CD4-positive, alpha-beta memory T cell (primary cell): Measurements from ENCODE around the gene BMAL1. TPM values are rescaled to one million over a fixed set of nuclear protein-coding genes. Genes with fewer than 3 reads are reported as not detected.

Experiments
- CTCF ChIA-PET: fragments of 350-600 bp; sonication (Branson Sonifier 250); formaldehyde crosslinking; loops from one replicate; lab custom pipeline; 2021; ENCODE audit warnings: inconsistent platforms; ENCODE audit not compliant: partially characterized antibody; lab: Charles Lee
- POLR2A ChIA-PET: fragments of 350-600 bp; sonication (Branson Sonifier 250); formaldehyde crosslinking; loops from one replicate; lab custom pipeline; 2021; ENCODE audit not compliant: partially characterized antibody; lab: Charles Lee
- DNase-seq, 5 donors: peaks; one replicate each; pipeline versions ENCODE4 v3.0.0 to v3.0.0-alpha.2; 2020 to 2022; ENCODE audit warnings: mixed read lengths in 1 of 5
- H3K27ac ChIP-seq: one replicate; pipeline ENCODE4 v1.7.0; 2013; ENCODE audit warnings: low read depth, low read length
- H3K27me3 ChIP-seq: 2 replicates; pipeline ENCODE4 v1.7.0; 2013; ENCODE audit warnings: mild to moderate bottlenecking, low read length, moderate library complexity; ENCODE audit not compliant: insufficient read depth
- H3K36me3 ChIP-seq: 2 replicates; pipeline ENCODE4 v1.7.0; 2013; ENCODE audit warnings: mild to moderate bottlenecking, low read length, moderate library complexity; ENCODE audit not compliant: insufficient read depth
- H3K4me1 ChIP-seq: 2 replicates; pipeline ENCODE4 v1.7.0; 2013; ENCODE audit warnings: mild to moderate bottlenecking, low read length, moderate library complexity; ENCODE audit not compliant: insufficient read depth
- H3K4me3 ChIP-seq, 2 donors: one replicate each; pipeline ENCODE4 v1.7.0; 2013; ENCODE audit warnings: low read length in 2 of 2, mild to moderate bottlenecking in 1 of 2
- H3K9me3 ChIP-seq, 2 donors: one replicate each; pipeline ENCODE4 v1.7.0; 2013; ENCODE audit warnings: low read length in 2 of 2, control low read depth in 1 of 2; ENCODE audit not compliant: control insufficient read depth in 1 of 2
- H3K27ac Mint-ChIP-seq, 7 donors: one replicate each; pipeline ENCODE4 v1.8.0; 2020 to 2021; ENCODE audit warnings: mixed read lengths in 7 of 7, mild to moderate bottlenecking in 6 of 7, inconsistent platforms in 3 of 7, moderate library complexity in 3 of 7
- H3K27me3 Mint-ChIP-seq, 2 donors: one replicate each; pipeline ENCODE4 v1.8.0; 2020 to 2021; ENCODE audit warnings: mixed read lengths in 2 of 2
- H3K36me3 Mint-ChIP-seq, 2 donors: one replicate each; pipeline ENCODE4 v1.8.0; 2020 to 2021; ENCODE audit warnings: mixed read lengths in 2 of 2, inconsistent platforms in 1 of 2, mild to moderate bottlenecking in 1 of 2
- H3K4me1 Mint-ChIP-seq, 4 donors: one replicate each; pipeline ENCODE4 v1.8.0; 2020 to 2021; ENCODE audit warnings: mixed read lengths in 4 of 4, mild to moderate bottlenecking in 1 of 4
- H3K4me3 Mint-ChIP-seq, 8 donors: one replicate each; pipeline ENCODE4 v1.8.0; 2020 to 2021; ENCODE audit warnings: mixed read lengths in 8 of 8, mild to moderate bottlenecking in 7 of 8, moderate library complexity in 6 of 8, inconsistent platforms in 3 of 8
- H3K9me3 Mint-ChIP-seq, 8 donors: one replicate each; pipeline ENCODE4 v1.8.0; 2020 to 2021; ENCODE audit warnings: mixed read lengths in 8 of 8, mild to moderate bottlenecking in 5 of 8, inconsistent platforms in 3 of 8, moderate library complexity in 1 of 8
- intact Hi-C: fragments of 100-400 bp; cut with micrococcal nuclease; formaldehyde crosslinking; loops from one replicate; pipeline ENCODE4 v1.15.1; 2023
- polyA plus RNA-seq, 2 donors: library from polyadenylated mRNA; unstranded; fragments of 300-500 nt; fragmentation: Illumina TruSeq; gene quantifications; one replicate each; pipeline ENCODE4 v1.2.3, GENCODE V29; 2021
- total RNA-seq, 2 experiments: library from RNA; stranded (reverse); gene quantifications; one replicate each; pipeline ENCODE4 v1.2.3, GENCODE V29; 2021

The BMAL1 gene
- total and polyA plus RNA-seq, 4 experiments from 2014 or later: 18.8 to 112 (median 69.9) TPM

DNA sequence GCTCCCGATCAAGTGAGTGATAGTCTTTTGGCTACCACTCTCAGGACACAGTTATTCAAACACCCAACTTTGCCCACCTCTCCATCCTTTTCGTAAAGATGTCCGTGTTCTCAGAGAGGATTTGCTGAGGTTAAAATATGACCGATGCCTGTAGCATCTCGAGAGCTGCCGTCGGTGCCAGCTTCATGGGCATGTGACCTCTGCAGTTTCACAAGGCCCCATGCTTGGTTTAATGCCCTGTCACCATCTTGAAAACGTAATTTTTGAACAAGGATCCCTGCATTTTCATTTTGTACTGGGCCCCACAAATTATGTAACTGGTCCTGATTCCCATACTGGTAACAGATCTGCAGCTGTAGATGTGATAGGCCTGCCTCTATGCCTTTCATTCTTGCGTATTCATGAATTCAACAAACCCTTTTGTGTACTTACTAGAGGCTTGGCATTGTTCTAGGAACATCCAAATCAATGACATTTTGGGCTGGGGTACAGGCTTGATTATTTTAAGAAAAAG is 85.1 kb downstream of the BMAL1 start:
- peak overlapping the region in 1 of 7 donors; percentile 64 for H3K27ac Mint-ChIP-seq

DNA sequence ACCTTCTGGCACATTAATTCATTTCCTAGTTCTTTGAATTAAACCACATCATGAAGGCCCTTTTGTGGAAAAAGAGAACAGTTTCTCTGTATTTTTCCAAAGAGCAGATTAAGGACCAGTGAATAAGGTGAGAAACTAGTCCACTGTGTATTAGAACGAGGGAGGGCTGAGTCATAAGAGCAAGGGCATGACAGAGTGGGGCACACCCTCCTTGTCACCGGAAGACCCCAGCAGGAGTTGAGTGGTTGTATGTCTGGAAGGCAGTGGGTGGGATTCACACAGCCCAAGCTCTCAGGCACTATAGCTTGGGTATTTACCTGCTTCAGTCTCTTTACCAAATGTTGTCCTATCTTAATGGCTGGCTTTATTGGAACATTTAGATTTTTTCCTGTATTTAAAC is 86.8 kb downstream of the BMAL1 start:
- peak overlapping the region in 5 of 7 donors; percentile 7 to 63 (median 22) for H3K27ac Mint-ChIP-seq
- POLR2A ChIA-PET: no interaction called here
- H3K9me3 Mint-ChIP-seq: no peaks in the 10 kb centered on the region

More for the DNA sequence above, 85.1 kb downstream of the BMAL1 start:
- H3K4me1 ChIP-seq: no peaks in the 10 kb centered on the region
- Mint-ChIP-seq H3K36me3 (peaks cover 60 to 92% of the 10 kb centered on the region in 2 donors), H3K9me3 (no peaks in the 10 kb centered on the region), H3K4me1 (no peaks in the 10 kb centered on the region), H3K27me3 (no peaks in the 10 kb centered on the region), H3K4me3 (no peak overlapping the region)
- no peak for DNase-seq
- H3K4me3 ChIP-seq: no peak overlapping the region
- intact Hi-C loops: no loop called here
- no peaks in the 10 kb centered on the region for H3K9me3 ChIP-seq
- H3K27me3 ChIP-seq: no peaks in the 10 kb centered on the region
- ChIA-PET CTCF (interaction anchor here (0.7 to 1.6 kb wide), 2 partner anchors 19 to 22 kb away, joined by 3 to 4 read pairs; no protein-coding TSS in a partner anchor), POLR2A (interaction anchor here (0.9 kb wide), 1 partner anchor 11 kb away, joined by 3 read pairs; no protein-coding TSS in a partner anchor)
- H3K27ac ChIP-seq: no peak overlapping the region
- H3K36me3 ChIP-seq: peaks cover 89% of the 10 kb centered on the region

DNA sequence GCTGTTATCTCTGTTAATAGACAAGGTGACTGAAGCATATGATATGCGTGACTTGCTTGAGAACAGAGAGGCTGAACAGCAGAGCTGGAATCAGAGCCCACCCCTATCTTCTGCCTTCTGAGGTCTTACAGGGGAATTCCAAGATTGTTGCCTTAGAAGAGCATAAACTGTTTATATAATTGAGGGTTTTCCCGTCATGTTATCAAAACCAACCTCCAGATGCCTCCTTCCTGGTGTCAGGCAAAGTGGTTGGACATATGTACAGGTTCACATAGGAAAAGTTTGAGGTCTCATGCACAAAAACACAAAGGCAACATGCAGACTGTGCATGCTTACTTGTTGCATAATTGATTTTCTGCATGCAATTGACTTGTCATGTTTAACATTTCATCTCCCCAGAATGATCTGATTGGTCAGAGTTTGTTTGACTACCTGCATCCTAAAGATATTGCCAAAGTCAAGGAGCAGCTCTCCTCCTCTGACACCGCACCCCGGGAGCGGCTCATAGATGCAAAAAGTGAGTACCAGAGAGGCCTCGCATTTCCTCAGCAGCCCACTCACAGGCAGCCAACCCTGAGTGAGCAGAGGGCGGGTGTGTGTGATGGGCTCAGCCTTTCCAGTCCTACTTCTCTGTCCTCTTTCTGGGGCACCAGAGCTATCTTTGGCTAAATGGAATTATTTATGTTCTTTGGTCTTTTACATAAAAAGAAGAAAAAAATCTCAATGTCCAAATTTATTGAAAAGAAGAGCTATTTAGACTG is 88.9 kb downstream of the BMAL1 start:
- no peak for DNase-seq
- peaks cover 89% of the 10 kb centered on the region for H3K36me3 ChIP-seq
- H3K27ac ChIP-seq: no peak overlapping the region
- H3K4me1 ChIP-seq: no peaks in the 10 kb centered on the region
- H3K4me1 Mint-ChIP-seq: no peaks in the 10 kb centered on the region
- ChIA-PET POLR2A (no interaction called here), CTCF (interaction anchor here (1.1 to 2.0 kb wide), 4 partner anchors 14 to 23 kb away, joined by 3 to 5 read pairs (median 4); no protein-coding TSS in a partner anchor)
- intact Hi-C loops: no loop called here
- no peak overlapping the region for H3K4me3 ChIP-seq
- H3K27me3 ChIP-seq: no peaks in the 10 kb centered on the region
- no peak overlapping the region for H3K4me3 Mint-ChIP-seq
- no peaks in the 10 kb centered on the region for H3K9me3 Mint-ChIP-seq
- H3K36me3 Mint-ChIP-seq: peaks cover 51 to 67% of the 10 kb centered on the region in 2 donors
- no peaks in the 10 kb centered on the region for H3K27me3 Mint-ChIP-seq
- peak overlapping the region in 2 of 7 donors; percentile 10 to 45 for H3K27ac Mint-ChIP-seq
- H3K9me3 ChIP-seq: no peaks in the 10 kb centered on the region

More for the DNA sequence above, 86.8 kb downstream of the BMAL1 start:
- Mint-ChIP-seq H3K36me3 (peaks cover 64 to 88% of the 10 kb centered on the region in 2 donors), H3K4me3 (no peak overlapping the region), H3K27me3 (no peaks in the 10 kb centered on the region), H3K4me1 (no peaks in the 10 kb centered on the region)
- Histone ChIP-seq H3K27ac (no peak overlapping the region), H3K27me3 (no peaks in the 10 kb centered on the region), H3K4me1 (no peaks in the 10 kb centered on the region), H3K4me3 (no peak overlapping the region), H3K36me3 (peaks cover 89% of the 10 kb centered on the region), H3K9me3 (no peaks in the 10 kb centered on the region)
- no peak for DNase-seq
- intact Hi-C loops: no loop called here
- CTCF ChIA-PET: interaction anchor here (1.1 to 1.6 kb wide), 2 partner anchors 20 to 27 kb away, joined by 4 read pairs; no protein-coding TSS in a partner anchor

GRCh38 chr11:13367115-13367514 is 89.5 kb downstream of the BMAL1 start:
- intact Hi-C loops: no loop called here
- POLR2A ChIA-PET: interaction anchor here (0.6 kb wide), 1 partner anchor 897 kb away, joined by 5 read pairs; no protein-coding TSS in a partner anchor
- peaks cover 49 to 61% of the 10 kb centered on the region in 2 donors for H3K36me3 Mint-ChIP-seq
- CTCF ChIA-PET: interaction anchor here (1.1 to 2.0 kb wide), 4 partner anchors 14 to 24 kb away, joined by 3 to 5 read pairs (median 4); no protein-coding TSS in a partner anchor
- DNase-seq: no peak
- H3K27me3 Mint-ChIP-seq: no peaks in the 10 kb centered on the region
- no peak overlapping the region for H3K27ac ChIP-seq
- no peaks in the 10 kb centered on the region for H3K9me3 Mint-ChIP-seq
- no peaks in the 10 kb centered on the region for H3K4me1 Mint-ChIP-seq
- H3K9me3 ChIP-seq: no peaks in the 10 kb centered on the region
- no peaks in the 10 kb centered on the region for H3K27me3 ChIP-seq
- H3K4me3 ChIP-seq: no peak overlapping the region
- H3K36me3 ChIP-seq: peaks cover 89% of the 10 kb centered on the region
- no peaks in the 10 kb centered on the region for H3K4me1 ChIP-seq
- H3K4me3 Mint-ChIP-seq: no peak overlapping the region
- H3K27ac Mint-ChIP-seq: no peak overlapping the region

DNA sequence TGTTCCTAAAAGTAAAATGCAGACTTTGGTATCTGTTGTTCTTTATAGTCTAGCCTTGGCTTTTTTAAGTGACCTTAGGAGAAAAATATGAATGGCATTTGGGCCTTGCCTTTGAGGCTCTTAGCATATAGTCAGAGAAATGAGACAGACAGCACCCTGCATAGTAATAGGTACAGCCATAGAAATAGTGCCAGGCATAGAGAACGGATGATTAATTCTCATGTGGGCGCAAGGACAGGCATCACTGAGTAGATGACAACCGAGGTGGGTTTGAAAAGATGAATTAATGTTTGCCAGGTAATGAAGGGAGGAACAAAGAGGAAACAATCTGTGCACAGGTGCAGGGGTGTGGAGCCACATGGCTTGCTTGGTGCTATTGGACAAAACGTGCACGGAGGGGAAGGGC is 90.5 kb downstream of the BMAL1 start:
- H3K27me3 ChIP-seq: no peaks in the 10 kb centered on the region
- DNase-seq: no peak
- Mint-ChIP-seq H3K9me3 (no peaks in the 10 kb centered on the region), H3K4me3 (no peak overlapping the region), H3K27ac (peak overlapping the region in 2 of 7 donors; percentile 20 to 25), H3K4me1 (no peaks in the 10 kb centered on the region), H3K36me3 (peaks cover 47 to 54% of the 10 kb centered on the region in 2 donors), H3K27me3 (no peaks in the 10 kb centered on the region)
- no peak overlapping the region for H3K4me3 ChIP-seq
- no peak overlapping the region for H3K27ac ChIP-seq
- intact Hi-C loops: no loop called here
- H3K9me3 ChIP-seq: no peaks in the 10 kb centered on the region
- POLR2A ChIA-PET: no interaction called here
- H3K4me1 ChIP-seq: no peaks in the 10 kb centered on the region
- CTCF ChIA-PET: interaction anchor here (1.5 kb wide), 1 partner anchor 13 kb away, joined by 3 read pairs; no protein-coding TSS in a partner anchor
- H3K36me3 ChIP-seq: peaks cover 91% of the 10 kb centered on the region

GRCh38 chr11:13373216-13373615 is 95.6 kb downstream of the BMAL1 start:
- no peaks in the 10 kb centered on the region for H3K27me3 Mint-ChIP-seq
- no peaks in the 10 kb centered on the region for H3K9me3 Mint-ChIP-seq
- no peak overlapping the region for H3K4me3 ChIP-seq
- H3K36me3 Mint-ChIP-seq: peaks cover 47 to 52% of the 10 kb centered on the region in 2 donors
- H3K27ac Mint-ChIP-seq: peak overlapping the region in 1 of 7 donors; percentile 29
- no peak for DNase-seq
- H3K36me3 ChIP-seq: peaks cover 99% of the 10 kb centered on the region
- intact Hi-C loops: no loop called here
- ChIA-PET POLR2A (no interaction called here), CTCF (interaction anchor here (1.0 to 1.5 kb wide), 3 partner anchors 12 to 409 kb away, joined by 3 read pairs; no protein-coding TSS in a partner anchor)
- H3K9me3 ChIP-seq: no peaks in the 10 kb centered on the region
- H3K27me3 ChIP-seq: no peaks in the 10 kb centered on the region
- peaks cover 0 to 2% (median 0%) of the 10 kb centered on the region in 4 donors for H3K4me1 Mint-ChIP-seq
- no peaks in the 10 kb centered on the region for H3K4me1 ChIP-seq
- H3K4me3 Mint-ChIP-seq: no peak overlapping the region
- H3K27ac ChIP-seq: no peak overlapping the region

GRCh38 chr11:13375798-13376197 is 98.2 kb downstream of the BMAL1 start:
- H3K36me3 ChIP-seq: peaks cover 93% of the 10 kb centered on the region
- no peaks in the 10 kb centered on the region for H3K4me1 ChIP-seq
- POLR2A ChIA-PET: no interaction called here
- Mint-ChIP-seq H3K9me3 (no peaks in the 10 kb centered on the region), H3K36me3 (peaks cover 53 to 73% of the 10 kb centered on the region in 2 donors), H3K4me1 (peaks cover 0 to 2% (median 0%) of the 10 kb centered on the region in 4 donors), H3K27me3 (no peaks in the 10 kb centered on the region), H3K27ac (peak overlapping the region in 5 of 7 donors; percentile 7 to 62 (median 12)), H3K4me3 (no peak overlapping the region)
- H3K4me3 ChIP-seq: no peak overlapping the region
- CTCF ChIA-PET: interaction anchor here (1.0 to 1.3 kb wide), 2 partner anchors 10 to 32 kb away, joined by 3 to 8 read pairs; no protein-coding TSS in a partner anchor
- no peak for DNase-seq
- no peaks in the 10 kb centered on the region for H3K9me3 ChIP-seq
- H3K27ac ChIP-seq: no peak overlapping the region
- intact Hi-C loops: no loop called here
- H3K27me3 ChIP-seq: no peaks in the 10 kb centered on the region
